ENCODE measurements around the gene SNTB2.

Gene SNTB2

DNA sequence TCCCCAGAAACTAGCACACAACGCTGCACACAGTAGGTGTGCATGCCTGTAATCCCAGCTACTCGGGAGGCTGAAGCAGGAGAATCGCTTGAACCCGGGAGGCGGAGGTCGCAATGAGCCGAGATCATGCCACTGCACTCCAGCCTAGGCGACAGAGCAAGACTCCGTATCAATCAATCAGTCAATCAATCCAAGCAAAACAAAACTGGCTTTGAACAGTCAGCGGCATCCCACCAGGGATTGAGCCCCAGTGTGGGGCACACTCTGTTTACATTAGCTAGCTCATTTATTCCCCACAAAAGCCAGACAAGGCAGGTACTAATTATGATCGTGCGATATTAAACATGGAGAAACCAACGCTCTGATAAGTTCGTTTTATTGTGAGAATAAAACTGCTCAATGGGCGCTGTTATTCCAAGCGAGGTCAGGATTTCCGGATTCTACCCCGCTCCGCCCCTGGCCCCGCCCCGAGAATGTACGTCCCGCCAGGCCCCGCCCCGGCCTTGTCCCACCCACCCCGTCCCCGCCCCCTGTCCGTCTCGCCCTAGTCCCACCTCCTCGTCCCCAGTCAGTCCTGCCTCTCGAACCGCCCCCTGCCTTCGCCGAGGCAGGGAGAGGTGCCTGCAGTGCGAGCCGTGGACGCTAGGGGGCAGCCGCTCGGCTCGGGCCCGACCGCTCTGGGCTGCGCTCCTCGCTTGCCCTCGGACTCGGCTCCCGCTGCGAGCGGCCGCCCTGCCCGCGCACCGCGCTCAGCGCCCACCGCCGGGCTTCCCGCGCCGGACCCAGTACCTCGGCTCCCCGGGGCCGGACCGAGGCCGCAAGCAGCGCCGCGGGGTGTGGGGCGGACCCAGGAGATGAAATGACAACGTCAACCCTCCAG lies 123.9 kb downstream of the SNTB2 start, which contains the start of gene VPS4A:
Gene VPS4A (plus strand): TSS at position 698 of the 880 bp plus-strand sequence. CDS start 162 bp downstream, at position 860.
- H3K27me3 ChIP-seq (replicated peaks; ENCODE audit: control insufficient read depth, insufficient read depth, low read length) = no peaks in the 10 kb centered on the region
- DNase-seq (ENCODE audit: low read depth) = peak; percentile 99
- no peaks in the 10 kb centered on the region for H3K9me3 ChIP-seq (ENCODE audit: control insufficient read depth, low read length)
- peaks cover 16% of the 10 kb centered on the region for H3K4me1 ChIP-seq (ENCODE audit: control insufficient read depth, insufficient read depth, low read length)
- H3K9ac ChIP-seq (ENCODE audit: low read length) = peak within 1 kb of the TSS; percentile 97
- peaks cover 17% of the 10 kb centered on the region for H3K36me3 ChIP-seq (ENCODE audit: control insufficient read depth, insufficient read depth, low read length, severe bottlenecking)
- H3K4me3 ChIP-seq (ENCODE audit: low read length) = peak within 1 kb of the TSS; percentile 91

GRCh38 chr16:69311533-69312387 lies 124.8 kb downstream of the SNTB2 start:
- peak overlapping the region; percentile 97 for H3K9ac ChIP-seq (ENCODE audit: low read length)
- peaks cover 25% of the 10 kb centered on the region for H3K36me3 ChIP-seq (ENCODE audit: control insufficient read depth, insufficient read depth, low read length, severe bottlenecking)
- peaks cover 11% of the 10 kb centered on the region for H3K4me1 ChIP-seq (ENCODE audit: control insufficient read depth, insufficient read depth, low read length)
- peak; percentile 64 for DNase-seq (ENCODE audit: low read depth)
- H3K27me3 ChIP-seq (replicated peaks; ENCODE audit: control insufficient read depth, insufficient read depth, low read length) = no peaks in the 10 kb centered on the region
- no peaks in the 10 kb centered on the region for H3K9me3 ChIP-seq (ENCODE audit: control insufficient read depth, low read length)
- H3K4me3 ChIP-seq (ENCODE audit: low read length) = peak overlapping the region; percentile 91

GRCh38 chr16:69313469-69313868 lies 126.5 kb downstream of the SNTB2 start:
- Histone ChIP-seq H3K9ac (ENCODE audit: low read length) (no peak overlapping the region), H3K9me3 (ENCODE audit: control insufficient read depth, low read length) (no peaks in the 10 kb centered on the region), H3K27me3 (replicated peaks; ENCODE audit: control insufficient read depth, insufficient read depth, low read length) (no peaks in the 10 kb centered on the region), H3K4me1 (ENCODE audit: control insufficient read depth, insufficient read depth, low read length) (peaks cover 11% of the 10 kb centered on the region), H3K36me3 (ENCODE audit: control insufficient read depth, insufficient read depth, low read length, severe bottlenecking) (peaks cover 36% of the 10 kb centered on the region), H3K4me3 (ENCODE audit: low read length) (no peak overlapping the region)
- no peak for DNase-seq (ENCODE audit: low read depth)

DNA sequence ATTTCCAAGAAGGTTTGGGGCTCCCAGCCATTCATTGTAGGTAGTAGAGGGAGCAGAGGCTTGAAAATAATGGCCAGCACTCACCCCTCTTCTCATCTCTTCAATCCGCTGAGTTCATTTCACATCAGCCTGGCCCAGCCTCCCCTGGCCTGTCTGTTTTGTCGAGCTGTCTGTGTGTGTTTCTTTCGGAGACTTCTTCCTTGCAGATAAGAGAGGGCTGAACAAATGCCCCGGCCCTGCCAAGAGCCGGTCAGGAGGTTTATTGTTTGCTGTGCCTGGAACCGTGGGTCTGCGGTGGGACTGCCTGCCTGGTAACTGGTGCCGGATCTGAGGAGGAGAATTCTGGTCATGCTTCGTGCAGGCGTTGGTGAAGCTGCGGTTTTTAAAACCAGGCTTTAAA lies 127.6 kb downstream of the SNTB2 start:
- Histone ChIP-seq H3K4me3 (ENCODE audit: low read length) (no peak overlapping the region), H3K4me1 (ENCODE audit: control insufficient read depth, insufficient read depth, low read length) (peaks cover 11% of the 10 kb centered on the region), H3K36me3 (ENCODE audit: control insufficient read depth, insufficient read depth, low read length, severe bottlenecking) (peaks cover 47% of the 10 kb centered on the region), H3K9me3 (ENCODE audit: control insufficient read depth, low read length) (no peaks in the 10 kb centered on the region), H3K27me3 (replicated peaks; ENCODE audit: control insufficient read depth, insufficient read depth, low read length) (no peaks in the 10 kb centered on the region), H3K9ac (ENCODE audit: low read length) (no peak overlapping the region)
- no peak for DNase-seq (ENCODE audit: low read depth)

DNA sequence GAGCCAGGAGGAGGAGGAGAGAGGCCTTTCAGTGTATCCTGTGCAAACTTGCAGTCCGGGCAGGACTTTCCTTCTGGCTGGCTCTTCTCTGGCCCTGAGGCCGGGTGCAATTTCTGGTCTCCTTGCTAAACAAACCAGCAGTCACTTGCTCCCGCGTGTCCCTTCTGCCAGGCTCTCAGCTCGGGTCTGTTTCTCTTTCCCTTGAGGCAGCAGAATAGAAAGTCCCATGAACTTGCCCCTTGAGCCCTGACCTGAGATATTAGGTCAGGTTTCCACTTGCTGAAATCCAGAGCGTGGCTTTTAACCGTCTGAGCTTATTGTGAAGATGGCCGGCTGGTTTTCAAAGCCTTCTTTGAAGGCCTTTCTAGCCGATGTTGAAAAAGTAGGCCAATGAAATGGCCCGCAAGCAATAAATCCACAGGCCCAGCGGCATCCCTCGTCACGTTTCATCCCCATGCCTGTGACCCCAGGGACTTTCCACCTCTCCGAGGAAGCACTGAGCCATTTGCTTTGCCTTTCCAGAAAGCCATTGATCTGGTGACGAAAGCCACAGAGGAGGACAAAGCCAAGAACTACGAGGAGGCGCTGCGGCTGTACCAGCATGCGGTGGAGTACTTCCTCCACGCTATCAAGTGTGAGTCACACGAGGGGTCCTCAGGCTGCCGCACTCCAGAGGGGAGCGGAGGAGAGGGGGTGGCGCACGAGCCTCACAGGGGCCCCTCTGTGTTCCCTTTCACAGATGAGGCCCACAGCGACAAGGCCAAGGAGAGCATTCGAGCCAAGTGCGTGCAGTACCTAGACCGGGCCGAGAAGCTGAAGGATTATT lies 128.7 kb downstream of the SNTB2 start:
- Histone ChIP-seq H3K4me3 (ENCODE audit: low read length) (no peak overlapping the region), H3K9ac (ENCODE audit: low read length) (no peak overlapping the region), H3K27me3 (replicated peaks; ENCODE audit: control insufficient read depth, insufficient read depth, low read length) (no peaks in the 10 kb centered on the region), H3K36me3 (ENCODE audit: control insufficient read depth, insufficient read depth, low read length, severe bottlenecking) (peaks cover 58% of the 10 kb centered on the region), H3K9me3 (ENCODE audit: control insufficient read depth, low read length) (no peaks in the 10 kb centered on the region), H3K4me1 (ENCODE audit: control insufficient read depth, insufficient read depth, low read length) (peaks cover 7% of the 10 kb centered on the region)
- DNase-seq (ENCODE audit: low read depth) = no peak

DNA sequence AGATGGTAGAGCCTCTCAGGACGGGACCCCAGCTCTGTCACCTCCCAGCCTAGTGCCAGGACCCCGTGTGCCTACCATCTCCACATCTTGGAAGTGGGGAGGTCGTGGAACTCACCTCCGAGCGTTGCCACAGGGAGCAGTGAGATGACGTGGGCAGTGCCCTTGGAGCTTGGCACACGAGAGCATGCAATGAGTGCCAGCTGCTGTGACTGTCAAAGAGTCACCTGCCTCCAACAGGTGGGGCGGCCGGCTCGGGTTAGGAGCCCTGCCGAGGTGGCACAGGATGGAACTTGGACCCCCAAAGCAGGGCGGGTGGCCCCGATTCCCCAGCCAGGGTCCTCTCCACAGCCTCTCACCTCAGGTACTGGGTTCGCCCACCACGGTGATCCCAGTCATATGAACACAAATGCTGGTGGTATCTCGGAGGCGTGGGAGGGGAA lies 129.7 kb downstream of the SNTB2 start:
- Histone ChIP-seq H3K9ac (ENCODE audit: low read length) (no peak overlapping the region), H3K4me1 (ENCODE audit: control insufficient read depth, insufficient read depth, low read length) (peaks cover 6% of the 10 kb centered on the region), H3K4me3 (ENCODE audit: low read length) (no peak overlapping the region), H3K36me3 (ENCODE audit: control insufficient read depth, insufficient read depth, low read length, severe bottlenecking) (peaks cover 68% of the 10 kb centered on the region), H3K9me3 (ENCODE audit: control insufficient read depth, low read length) (no peaks in the 10 kb centered on the region), H3K27me3 (replicated peaks; ENCODE audit: control insufficient read depth, insufficient read depth, low read length) (no peaks in the 10 kb centered on the region)
- DNase-seq (ENCODE audit: low read depth) = no peak

DNA sequence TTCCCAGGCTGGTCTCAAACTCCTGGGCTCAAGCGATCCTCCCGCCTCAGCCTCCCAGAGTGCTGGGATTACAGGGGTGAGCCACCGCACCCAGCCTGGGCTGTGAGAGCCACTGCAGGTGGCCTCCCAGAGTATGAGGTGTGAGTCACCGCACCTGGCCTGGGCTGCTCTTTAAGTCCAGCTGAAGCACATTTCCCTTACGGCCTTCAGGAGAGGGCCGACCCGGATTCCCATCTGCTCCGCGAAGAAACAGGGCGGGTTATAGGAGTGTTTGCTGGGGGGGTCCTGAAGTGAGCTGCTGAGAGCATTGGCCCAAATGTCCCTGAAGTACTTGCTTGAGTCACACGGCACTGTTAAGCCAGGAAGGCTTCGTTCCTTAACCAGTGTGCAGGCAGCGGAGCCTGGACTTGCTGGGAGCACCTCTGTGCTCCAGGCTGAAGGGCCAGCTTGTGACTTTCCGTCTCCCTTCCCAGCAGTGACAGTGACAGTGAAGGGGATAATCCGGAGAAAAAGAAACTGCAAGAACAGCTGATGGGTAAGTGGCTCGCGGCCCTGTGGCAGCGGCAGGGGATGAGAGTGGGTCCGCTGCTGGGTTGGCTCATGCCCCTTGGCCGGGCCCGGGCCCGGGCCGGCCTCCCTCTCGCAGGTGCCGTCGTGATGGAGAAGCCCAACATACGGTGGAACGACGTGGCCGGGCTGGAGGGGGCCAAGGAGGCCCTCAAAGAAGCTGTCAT lies 131.4 kb downstream of the SNTB2 start:
- Histone ChIP-seq H3K4me3 (ENCODE audit: low read length) (no peak overlapping the region), H3K27me3 (replicated peaks; ENCODE audit: control insufficient read depth, insufficient read depth, low read length) (no peaks in the 10 kb centered on the region), H3K36me3 (ENCODE audit: control insufficient read depth, insufficient read depth, low read length, severe bottlenecking) (peaks cover 83% of the 10 kb centered on the region), H3K9me3 (ENCODE audit: control insufficient read depth, low read length) (no peaks in the 10 kb centered on the region), H3K4me1 (ENCODE audit: control insufficient read depth, insufficient read depth, low read length) (peaks cover 3% of the 10 kb centered on the region), H3K9ac (ENCODE audit: low read length) (no peak overlapping the region)
- DNase-seq (ENCODE audit: low read depth) = no peak

DNA sequence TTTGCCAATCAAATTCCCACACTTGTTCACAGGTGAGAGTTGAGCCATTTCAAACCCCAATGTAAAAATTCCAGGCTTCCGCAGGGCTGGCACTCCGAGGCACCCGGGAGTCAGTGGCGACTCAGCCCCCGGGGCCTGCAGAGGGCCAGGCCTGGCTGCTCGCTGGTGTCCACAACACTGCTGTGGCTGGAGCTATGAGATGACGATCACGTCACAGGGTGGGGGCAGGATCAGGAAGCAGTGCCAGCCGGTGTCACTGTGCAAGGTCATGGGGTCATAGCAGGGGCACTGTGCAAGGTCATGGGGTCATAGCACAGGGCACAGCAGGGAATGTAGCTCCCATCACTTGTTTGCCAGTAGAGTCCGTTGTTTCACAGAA lies 131.9 kb downstream of the SNTB2 start:
- Histone ChIP-seq H3K27me3 (replicated peaks; ENCODE audit: control insufficient read depth, insufficient read depth, low read length) (no peaks in the 10 kb centered on the region), H3K4me3 (ENCODE audit: low read length) (no peak overlapping the region), H3K9me3 (ENCODE audit: control insufficient read depth, low read length) (no peaks in the 10 kb centered on the region), H3K4me1 (ENCODE audit: control insufficient read depth, insufficient read depth, low read length) (peaks cover 5% of the 10 kb centered on the region), H3K9ac (ENCODE audit: low read length) (no peak overlapping the region), H3K36me3 (ENCODE audit: control insufficient read depth, insufficient read depth, low read length, severe bottlenecking) (peaks cover 88% of the 10 kb centered on the region)
- no peak for DNase-seq (ENCODE audit: low read depth)

- no peak overlapping the region for H3K4me3 ChIP-seq (ENCODE audit: low read length)
- H3K27me3 ChIP-seq (replicated peaks; ENCODE audit: control insufficient read depth, insufficient read depth, low read length) = no peaks in the 10 kb centered on the region
- H3K9me3 ChIP-seq (ENCODE audit: control insufficient read depth, low read length) = no peaks in the 10 kb centered on the region
- no peak for DNase-seq (ENCODE audit: low read depth)
- H3K9ac ChIP-seq (ENCODE audit: low read length) = no peak overlapping the region
- peaks cover 8% of the 10 kb centered on the region for H3K4me1 ChIP-seq (ENCODE audit: control insufficient read depth, insufficient read depth, low read length)
- H3K36me3 ChIP-seq (ENCODE audit: control insufficient read depth, insufficient read depth, low read length, severe bottlenecking) = peaks cover 88% of the 10 kb centered on the region
These were observed 132.4 kb downstream of the SNTB2 start for GRCh38 chr16:69319381-69319780.
